HG02938 (cell line): ENCODE results near the gene RPS24.
A peak's percentile ranks its signal among the peaks of the same experiment; 100 is the strongest.

Source experiments
- ATAC-seq: cut with Tn5 transposase; IDR thresholded peaks from one replicate; pipeline ENCODE4 v1.9.1; 2021; ENCODE audit warnings: mild to moderate bottlenecking, moderate library complexity; ENCODE audit not compliant: unreplicated experiment

RPS24 gene

DNA sequence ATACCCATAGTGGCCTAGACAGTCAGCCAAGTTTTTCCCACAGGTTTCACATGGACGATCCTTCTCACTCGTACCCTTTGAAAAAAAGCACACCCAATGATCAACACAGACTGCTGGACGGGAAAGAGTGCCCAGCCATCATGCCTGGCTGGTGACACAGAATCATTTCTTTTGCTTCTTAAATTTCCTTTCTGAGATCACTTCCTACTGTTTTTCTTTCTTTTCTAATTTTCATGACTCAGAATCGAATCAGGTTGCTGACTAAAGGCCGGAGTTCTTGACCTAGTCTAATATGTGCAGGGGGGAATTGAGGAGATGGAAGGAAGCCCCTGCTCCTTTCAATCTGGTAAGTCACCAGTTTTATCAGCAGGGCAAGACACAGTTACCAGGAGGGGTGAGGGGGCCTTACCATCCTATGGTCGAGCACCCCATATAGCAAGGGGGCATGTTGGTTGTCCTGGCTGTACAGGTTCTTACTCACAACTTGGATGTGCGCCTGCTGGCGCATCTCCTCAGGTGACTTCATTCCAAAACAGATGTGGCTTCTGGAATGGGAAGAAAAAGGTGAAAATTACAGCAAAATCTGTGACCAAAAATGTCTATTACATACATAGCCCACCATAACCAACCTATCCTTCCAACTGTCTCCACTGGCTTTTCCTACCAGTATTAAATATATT lies 7.8 kb upstream of the RPS24 start:
- ATAC-seq, result no peak

DNA sequence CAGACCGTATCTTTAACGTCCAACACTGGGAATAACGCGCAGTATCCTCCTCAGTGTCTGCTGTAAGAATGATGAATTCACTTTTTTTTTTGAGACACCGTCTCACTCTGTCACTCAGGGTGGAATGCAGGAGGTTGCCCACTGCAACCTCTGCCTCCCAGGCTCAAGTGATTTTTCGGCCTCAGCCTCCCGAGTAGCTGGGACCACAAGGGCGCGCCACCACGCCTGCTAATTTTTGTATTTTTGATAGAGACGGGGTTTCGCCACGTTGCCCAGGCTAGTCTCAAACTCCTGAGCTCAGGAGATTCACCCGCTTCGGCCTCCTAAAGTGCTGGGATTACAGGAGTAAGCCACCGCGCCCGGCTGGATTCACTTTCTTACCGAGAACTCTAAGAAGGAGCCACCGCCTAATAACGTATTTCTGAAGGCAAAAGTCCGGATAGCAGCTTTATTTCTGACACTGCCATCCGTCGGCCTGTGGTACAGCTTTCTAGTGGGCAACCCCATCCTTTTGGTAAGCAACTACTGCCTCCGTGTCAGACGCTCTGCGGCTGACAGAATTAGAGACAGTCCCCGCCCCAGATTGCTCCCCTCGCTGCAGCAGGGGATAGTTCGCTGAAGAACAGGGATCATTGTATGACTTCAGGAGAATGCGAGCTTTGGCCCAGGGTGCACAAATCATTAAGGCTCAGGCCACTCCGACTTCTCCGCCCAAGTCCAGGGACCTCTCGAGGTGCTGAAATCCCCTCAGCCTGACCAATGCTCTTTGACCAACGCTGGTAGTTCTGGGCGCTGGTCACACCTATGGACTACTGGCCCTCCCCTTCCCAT lies 5.0 kb upstream of the RPS24 start:
- peak; percentile 17 for ATAC-seq

DNA sequence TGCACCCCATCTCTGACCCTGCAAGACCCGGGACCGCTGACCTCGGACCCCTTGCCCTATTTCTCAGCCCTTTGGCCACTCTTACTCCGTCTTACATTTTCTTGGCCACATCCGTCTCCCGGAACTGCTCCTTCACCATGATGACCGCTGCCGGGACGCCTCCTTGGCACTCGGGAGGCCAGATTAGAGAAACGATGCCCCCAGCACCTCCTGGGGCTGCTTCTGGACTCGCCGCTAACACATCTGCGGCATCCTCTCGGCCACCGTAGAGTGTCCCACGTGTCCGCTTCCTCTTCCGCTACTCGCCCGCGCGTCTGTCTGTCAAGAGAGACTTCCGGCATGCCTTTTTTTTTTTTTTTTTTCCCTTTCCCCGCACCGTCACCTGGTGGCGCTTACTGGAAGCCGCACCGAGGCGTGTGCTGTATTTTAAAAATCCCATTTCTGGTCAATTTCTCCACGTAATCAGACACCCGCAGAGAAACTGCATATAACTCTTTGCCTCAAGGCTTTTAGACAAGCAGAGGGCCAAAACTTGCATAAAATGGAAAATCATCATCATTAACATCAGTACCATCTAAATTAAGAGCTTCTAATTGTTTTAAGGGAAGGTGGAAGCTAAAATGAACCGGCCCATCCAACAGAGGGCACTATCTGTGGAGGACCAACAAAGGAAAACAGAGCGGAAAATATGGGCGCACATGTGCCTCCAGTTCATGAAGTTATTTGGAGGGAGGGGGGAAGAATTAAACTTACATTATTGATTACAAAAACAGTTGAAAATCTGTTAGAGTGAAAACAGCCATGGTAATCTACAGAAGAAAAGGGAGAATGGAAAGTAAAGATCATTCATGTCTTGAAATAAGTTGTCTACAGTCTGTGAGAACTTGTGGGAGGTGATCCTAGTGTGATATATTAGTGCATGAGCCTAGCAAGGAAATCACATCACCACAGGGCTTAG lies 4.1 kb upstream of the RPS24 start, which contains the start of gene POLR3A:
TSS of gene POLR3A (minus strand) at position 247 of the 958 bp plus-strand sequence. CDS start at position 139, 108 bp downstream.
- ATAC-seq, result peak; percentile 62

- ATAC-seq, result no peak
Observed at GRCh38 chr10:78033387-78033636, 351 bp upstream of the RPS24 start.

GRCh38 chr10:78035025-78035424 lies 1.4 kb downstream of the RPS24 start:
- no peak for ATAC-seq

GRCh38 chr10:78035437-78035836 lies 1.8 kb downstream of the RPS24 start:
- no peak for ATAC-seq

GRCh38 chr10:78035933-78036583 lies 2.4 kb downstream of the RPS24 start:
- no peak for ATAC-seq

- no peak for ATAC-seq
Observed at GRCh38 chr10:78038105-78038504, 4.4 kb downstream of the RPS24 start.

- no peak for ATAC-seq
Observed at GRCh38 chr10:78038791-78039547, 5.3 kb downstream of the RPS24 start.

- no peak for ATAC-seq
Observed at GRCh38 chr10:78039743-78040142, 6.1 kb downstream of the RPS24 start.

GRCh38 chr10:78041170-78042057 lies 7.8 kb downstream of the RPS24 start:
- no peak for ATAC-seq

- ATAC-seq, result no peak
Observed at GRCh38 chr10:78042058-78042751, 8.5 kb downstream of the RPS24 start.

DNA sequence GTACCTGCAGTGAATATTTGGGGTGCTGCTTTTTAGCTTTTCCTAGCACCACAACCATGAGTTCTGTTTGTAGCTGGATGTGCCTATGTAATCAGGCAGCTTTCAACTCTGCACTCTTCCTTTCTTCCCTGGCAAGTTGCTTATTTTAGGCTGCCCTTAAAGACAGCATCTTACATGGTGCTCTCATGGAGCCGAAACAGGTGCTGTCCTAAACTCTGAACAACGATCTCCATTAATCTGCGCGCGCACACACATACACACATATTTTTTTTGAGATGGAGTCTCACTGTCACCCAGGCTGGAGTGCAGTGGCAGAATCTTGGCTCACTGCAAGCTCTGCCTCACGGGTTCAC lies 9.1 kb downstream of the RPS24 start:
- ATAC-seq, result no peak

GRCh38 chr10:78044179-78044578 lies 10.5 kb downstream of the RPS24 start:
- no peak for ATAC-seq

- no peak for ATAC-seq
Observed at GRCh38 chr10:78044699-78045098, 11.0 kb downstream of the RPS24 start.

DNA sequence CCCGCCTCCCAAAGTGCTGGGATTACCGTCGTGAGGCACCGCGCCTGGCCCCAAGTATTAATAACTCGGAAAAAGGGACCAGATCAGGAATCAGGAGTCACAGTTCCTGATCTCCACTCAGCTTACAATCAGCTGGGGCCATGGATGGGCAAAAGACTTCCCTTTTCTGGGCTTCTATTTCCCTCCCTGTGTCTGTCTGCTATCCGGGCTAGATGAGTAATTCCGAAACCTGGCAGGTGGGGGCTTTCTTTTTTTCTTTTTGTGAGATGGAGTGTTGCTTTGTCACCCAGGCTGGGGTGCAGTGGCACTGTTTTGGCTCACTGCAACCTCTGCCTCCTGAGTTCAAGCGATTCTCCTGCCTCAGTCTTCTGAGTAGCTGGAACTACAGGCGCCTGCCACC lies 11.6 kb downstream of the RPS24 start:
- ATAC-seq, result peak; percentile 63

DNA sequence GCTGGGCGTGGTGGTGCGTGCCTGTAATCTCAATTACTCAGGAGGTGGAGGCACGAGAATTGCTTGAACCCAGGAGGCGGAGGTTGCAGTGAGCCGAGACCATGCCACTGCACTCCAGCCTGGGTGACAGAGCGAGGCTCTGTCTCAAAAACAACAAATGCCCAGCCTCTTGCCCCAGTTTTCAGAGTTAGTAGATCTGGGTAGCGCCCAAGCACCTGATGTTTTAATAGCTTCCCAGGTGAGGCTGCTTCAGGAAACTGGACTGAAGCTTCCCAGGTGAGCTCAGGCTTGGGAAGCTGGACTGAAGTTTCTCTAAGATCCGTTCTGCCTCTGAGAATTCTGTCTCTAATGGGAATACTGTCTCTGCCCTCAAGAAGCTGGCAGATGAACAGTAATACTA lies 12.2 kb downstream of the RPS24 start:
- no peak for ATAC-seq

- ATAC-seq, result no peak
Observed at GRCh38 chr10:78046711-78047269, 13.1 kb downstream of the RPS24 start.
